ENCODE measurements around the gene MAP3K2.

GRCh38 chr2:127397568-127398238, 9.9 kb upstream of the MAP3K2 start:
- TF ChIP-seq CTCF (conservative IDR thresholded peaks at IDR 0.05; ENCODE audit: low read depth, low read length) (no peak), EZH2 (IDR thresholded peaks at IDR 0.05; ENCODE audit: borderline replicate concordance, low read depth, low read length, poor library complexity, severe bottlenecking) (no peak)

Data from A673 (cell line).